NCI-H345 treated with DMSO at 0.1 percent for 48 hours (cell line): ENCODE results near the gene ZNF134.

Experiments used
- DNase-seq: peaks from one replicate; lab custom pipeline; 2025; ENCODE audit not compliant: unreplicated experiment; lab: John Stamatoyannopoulos, UW

Gene ZNF134

DNA sequence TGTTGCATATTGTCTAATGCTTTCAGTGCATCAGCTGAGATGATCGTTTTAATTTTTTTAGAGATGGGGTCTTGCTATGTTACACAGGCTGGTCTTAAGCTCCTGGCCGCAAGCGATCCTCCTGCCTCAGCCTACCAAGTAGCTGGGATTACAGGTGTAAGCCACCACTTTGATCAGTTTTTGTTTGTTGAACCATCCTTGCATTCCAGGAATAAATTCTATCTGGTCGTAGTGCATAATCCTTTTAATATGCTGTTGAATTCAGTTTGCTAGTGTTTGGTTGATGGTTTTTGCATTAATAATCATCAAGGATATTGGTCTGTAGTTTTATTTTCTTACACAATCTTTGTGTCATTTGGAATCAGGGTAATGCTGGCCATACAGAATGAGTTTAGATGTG, 23.3 kb downstream of the ZNF134 start:
- DNase-seq = no peak

DNA sequence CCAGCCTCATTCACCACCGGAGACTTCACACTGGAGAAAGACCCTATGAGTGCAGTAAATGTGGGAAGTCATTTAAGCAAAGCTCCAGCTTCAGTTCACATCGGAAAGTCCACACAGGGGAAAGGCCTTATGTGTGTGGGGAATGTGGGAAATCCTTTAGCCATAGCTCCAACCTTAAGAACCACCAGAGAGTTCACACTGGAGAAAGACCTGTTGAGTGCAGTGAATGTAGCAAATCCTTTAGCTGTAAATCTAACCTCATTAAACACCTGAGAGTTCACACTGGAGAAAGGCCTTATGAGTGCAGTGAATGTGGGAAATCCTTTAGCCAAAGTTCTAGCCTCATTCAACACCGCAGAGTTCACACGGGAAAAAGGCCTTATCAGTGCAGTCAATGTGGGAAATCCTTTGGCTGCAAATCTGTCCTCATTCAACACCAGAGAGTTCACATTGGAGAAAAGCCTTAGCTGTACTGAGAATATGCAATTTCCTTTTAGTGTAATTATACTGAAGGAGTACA, 27.7 kb downstream of the ZNF134 start:
- no peak for DNase-seq

DNA sequence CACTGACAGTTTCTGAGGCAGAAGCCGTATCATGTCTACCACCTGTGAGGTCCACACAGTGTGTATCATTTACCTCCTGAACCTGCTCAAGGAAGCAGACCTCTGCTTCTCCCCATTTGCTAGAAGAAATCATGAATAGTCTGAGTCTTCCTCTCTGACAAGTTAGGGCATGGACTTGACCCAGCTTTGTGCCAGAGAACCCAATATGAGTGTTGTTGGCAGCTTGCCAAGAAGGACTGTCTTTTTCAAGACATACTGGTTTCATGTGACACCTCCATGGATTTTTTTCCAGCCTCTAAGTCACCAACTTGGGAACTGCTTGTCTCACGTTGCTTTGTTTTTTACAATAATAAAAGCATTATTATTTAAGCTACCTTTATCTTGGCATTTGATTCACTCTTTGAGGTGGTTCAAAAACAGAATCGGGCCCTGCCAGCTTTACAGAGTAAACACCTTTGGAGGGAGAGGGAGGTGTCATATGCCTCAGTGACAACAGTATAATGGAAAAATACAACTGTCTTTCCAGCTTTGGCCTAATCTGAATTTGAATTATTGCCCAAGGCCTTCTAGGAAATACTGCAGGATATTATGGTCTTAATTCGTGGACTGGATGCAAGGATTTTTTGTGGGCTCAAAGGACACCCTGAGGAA, 28.5 kb downstream of the ZNF134 start:
- no peak for DNase-seq

DNA sequence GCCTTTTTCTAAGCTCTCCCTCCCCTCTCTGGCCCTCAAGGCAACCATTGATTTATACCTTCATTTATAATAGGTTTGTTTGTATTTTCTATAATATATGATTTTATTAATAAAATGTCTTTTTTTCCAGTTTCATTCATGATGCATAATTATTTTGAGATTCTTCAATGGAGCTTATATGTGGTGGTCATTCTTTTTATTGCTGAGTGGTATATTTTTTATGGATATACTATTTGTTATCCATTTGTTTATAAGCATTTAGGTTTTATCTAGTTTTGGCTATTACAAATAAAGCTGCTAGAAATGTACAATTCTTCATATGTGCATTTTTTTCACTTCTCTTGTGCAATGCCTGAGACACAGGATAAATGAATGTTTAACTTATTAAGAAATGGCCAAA, 29.7 kb downstream of the ZNF134 start:
- no peak for DNase-seq

DNA sequence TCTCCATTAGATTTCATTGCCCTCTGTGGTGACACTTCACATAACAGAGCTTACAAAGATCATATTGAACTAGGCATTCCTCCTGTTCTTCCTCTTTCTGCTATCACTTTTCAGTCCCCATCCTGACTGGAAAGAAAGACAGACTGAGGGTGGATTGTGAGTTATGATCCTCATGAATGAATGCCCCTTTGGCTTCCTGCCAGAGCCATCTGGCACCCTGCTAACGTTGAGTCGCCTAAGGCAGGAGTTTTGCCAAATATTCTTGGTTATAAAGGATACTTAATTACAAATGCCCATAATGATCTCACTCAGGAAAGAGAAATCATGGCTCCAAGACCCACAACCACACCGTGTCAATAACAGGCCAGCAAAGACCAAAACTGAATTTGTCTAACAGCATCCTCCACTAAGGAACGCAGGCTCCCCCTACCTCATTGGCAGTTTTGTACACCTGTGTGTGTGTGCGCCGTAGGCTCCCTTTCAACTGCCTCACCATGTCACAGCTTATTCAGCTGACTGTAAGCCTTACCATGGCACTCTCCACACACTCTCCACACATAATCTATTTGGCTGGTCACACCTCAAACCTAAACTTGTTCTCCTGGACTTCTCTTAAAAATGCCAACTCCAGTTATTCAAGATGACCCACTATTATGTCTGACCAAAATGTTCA, 34.4 kb downstream of the ZNF134 start:
- no peak for DNase-seq

DNA sequence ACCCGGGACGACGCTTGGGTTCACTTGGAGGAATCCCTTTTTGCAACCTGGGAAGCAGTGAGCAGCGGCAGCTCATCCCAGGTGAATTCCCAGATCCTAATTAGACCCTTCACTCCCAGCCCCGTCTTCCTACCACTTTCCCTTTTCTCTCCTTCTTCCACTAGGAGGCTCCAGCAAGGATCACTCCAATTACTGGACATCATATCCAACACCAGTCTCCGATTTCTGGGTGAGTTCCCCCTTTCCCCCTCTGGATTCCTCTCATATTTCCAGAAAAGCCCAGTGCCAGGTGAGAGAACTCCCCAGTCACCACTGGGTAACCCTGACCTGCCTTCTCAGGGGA, 37.6 kb downstream of the ZNF134 start:
- no peak for DNase-seq

DNA sequence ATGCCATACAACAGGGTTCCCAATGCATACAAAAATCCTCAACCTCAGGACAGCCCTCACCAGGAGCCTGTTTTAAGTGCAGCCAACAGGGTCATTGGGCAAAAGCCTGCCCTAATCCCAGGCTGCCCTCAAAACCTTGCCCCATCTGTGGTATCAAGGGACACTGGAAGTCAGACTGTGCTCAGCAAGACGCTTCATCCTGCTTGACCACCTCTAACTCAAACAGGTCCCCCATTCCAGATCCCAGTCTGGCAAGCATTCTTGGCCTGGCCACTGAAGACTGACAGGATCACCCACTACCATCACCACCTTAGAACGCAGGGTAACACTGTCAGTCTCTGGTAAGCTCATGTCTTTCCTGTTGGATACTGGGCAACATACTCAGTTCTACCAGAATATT, 39.6 kb downstream of the ZNF134 start:
- no peak for DNase-seq

DNA sequence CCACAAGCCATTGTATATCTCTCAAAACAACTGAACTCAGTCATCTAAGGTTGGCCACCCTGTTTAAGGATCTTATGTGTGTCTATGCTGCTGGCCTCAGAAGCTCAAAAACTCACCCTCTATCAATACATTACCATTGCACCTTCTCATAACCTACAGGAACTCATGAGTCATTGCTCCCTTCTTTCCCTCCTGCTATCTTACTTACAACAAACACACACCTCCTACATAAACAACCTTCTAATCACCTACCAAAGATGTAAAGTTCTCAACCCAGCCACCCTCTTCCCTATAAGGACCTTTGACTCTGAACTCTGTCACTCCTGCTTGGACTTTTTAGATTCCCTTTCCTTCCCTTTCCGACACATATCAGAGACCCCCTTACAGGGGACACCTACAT, 41.4 kb downstream of the ZNF134 start:
- no peak for DNase-seq

DNA sequence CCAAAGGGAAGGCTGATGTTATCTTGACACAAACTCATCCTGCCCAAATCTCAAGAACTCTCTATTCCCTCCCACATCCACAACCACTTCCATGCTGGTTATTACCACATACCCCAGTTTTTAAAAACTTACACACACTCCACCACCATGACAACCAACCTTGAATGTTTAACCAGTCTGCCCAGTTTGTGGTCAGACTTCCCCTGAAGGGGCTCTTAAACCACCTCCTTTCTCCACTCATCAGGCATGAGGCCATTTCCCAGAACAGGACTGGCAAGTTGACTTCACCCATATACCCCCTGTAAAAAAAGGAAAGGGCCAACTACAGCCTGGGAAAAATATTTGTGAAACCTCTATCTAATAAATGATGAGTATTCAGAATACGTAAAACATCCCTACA, 42.3 kb downstream of the ZNF134 start:
- DNase-seq = no peak

DNA sequence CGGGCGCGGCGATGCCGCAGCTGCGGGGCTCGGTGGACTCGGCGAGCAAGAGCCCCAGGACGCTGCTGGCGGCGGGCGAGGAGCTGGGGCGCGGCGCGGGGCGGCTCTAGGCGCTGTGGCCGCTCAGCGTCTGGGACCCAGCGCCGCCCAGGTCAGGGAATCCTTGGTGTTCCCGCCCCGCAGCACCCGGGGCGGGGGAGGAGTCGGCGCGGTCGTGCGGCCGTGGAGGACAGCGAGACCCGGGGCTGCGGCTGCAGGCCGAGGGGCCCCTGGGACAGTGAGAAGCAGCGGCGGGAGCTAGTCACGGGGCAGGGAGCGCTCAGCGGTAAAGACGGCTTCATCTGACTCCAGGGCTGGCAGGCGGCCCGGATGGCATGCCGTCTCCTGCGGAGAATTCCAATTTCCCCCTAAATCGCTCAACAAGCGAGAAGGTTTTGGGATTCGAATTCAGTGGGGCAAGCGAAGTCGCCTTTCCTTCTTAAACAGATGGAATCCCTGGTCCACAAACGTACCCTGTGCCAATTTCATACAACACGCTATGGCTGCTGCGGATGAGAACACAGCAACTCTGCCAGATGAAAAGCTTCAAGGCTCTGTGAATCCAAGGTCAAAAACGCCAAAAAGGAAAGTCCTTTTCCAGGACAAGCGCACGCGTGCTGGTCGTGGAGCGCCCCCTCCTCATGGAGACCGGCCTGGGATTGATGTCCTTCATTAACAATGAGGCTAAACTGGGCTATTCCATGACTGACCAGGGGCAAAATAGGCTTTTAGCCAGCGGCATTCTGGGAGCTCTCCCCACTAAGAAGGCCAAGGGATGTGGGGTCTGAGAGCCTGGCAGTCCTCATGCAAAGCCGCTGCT, 50.5 kb downstream of the ZNF134 start:
- no peak for DNase-seq

DNA sequence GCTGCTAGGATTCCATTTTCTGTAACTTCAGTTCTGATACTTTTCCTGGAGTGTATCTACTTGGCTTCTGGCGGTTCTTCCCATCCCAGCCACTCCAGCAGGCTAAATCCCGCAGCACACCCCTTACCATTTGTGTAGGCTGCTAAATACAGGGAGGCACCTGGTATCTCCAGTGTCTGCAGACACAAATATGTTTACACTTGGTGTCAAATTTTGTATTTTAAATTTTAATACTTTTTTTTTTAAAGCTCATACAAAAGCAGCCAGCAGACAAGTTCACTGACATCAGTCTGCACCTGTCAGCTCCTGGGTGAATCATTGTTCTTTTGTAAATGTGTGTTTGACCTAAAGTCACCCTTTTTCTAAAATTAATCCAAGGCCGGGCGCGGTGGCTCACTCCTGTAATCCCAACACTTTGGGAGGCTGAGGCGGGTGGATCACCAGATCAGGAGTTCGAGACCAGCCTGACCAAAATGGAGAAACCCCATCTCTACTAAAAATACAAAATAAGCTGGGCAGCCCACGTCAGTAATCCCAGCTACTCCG, 51.3 kb downstream of the ZNF134 start:
- DNase-seq = no peak

DNA sequence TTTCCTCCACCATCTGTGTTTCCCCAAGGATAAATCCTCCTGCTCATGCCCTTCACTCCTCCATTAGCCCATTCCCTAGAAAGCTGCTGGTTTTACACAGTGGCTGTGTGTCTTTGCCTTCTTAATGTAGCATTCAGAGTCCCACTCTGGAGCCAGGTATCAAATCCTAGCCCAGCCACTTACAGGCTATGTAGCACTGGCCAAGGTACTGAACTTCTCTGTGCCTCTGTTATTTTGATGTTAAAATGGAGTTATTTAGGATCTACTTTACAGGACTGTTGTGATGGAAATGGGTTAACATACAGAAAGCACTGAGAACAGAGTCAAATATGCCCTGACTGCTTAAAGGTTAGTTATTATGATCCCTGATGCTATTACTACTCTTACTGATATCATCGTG, 53.2 kb downstream of the ZNF134 start:
- no peak for DNase-seq

DNA sequence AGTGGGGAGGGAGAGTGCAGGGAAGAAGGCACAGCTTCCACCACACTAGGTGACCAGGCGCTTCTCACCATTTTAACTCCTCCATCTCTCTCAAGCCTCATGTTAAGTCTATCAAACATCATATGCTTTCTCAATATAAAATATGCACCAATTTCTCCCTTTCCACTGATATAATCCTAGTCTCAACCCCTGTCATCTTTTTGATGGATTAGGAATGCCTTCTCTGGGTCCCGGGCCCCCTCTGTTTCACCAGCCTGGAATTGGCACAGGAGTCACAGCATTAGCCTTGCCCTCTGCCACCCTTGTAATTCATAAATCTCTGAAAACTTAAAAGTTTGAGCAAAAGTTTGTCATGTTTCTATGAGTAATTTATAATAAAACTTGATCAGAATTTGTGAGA, 54.6 kb downstream of the ZNF134 start, which contains the start of gene ZSCAN4:
TSS of gene ZSCAN4 (plus strand) at position 301 of the 400 bp plus-strand sequence. CDS start 7,211 bp downstream, outside the sequence.
- no peak for DNase-seq

DNA sequence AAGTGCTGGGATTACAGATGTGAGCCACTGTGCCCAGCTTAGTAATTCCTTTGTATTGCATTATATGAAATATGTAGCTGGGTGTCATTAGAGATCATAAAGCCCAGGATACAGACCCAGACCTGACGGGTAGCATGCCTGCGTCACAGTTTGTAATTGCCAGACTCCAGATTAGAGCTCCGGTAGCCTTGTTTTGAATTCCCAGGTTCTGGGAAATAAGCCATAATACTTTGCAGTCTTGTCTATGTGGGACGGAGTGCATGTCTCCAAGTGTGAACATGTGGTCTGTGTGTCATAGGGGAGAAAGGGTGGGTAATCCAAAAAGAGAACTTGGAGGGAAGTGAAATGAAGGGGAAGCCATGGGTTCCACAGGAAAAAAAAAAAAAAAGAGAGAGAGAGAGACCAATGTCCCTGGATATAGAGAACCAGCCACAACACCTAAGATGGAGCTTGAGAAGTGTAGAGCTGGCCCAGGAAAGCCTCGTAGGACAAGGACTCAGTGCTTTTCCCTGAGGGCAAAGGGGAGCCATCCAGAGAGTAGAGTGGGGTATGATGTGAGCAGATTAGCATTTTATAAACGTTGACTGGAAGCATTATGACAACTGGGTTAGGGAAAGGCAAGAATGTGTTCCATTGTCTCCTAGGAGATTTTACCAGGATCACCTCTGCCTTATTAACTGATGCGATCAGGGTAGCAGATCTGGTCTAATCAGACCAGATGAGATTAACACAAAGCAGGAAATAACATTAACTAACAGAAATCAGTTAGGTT, 57.3 kb downstream of the ZNF134 start:
- no peak for DNase-seq

DNA sequence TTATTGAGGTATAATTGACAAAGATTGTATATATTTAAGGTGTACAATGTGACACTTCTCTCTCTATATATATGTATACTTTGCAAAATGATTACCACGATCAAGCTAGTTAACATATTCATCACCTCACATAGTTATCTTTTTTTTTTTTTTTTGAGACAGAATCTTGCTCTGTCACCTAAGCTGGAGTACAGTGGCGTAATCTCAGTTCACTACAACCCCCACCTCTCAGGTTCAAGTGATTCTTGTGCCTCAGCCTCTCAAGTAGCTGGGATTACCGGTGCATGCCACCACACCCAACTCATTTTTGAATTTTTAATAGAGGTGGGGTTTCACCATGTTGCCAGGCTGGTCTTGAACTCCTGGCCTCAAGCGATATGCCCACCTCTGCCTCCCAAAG, 58.4 kb downstream of the ZNF134 start:
- no peak for DNase-seq
